NT2/D1 (cell line): ENCODE results near the gene SECTM1.

Experiments
- SUZ12 ChIP-seq: IDR thresholded peaks from 2 replicates; pipeline ENCODE4 v1.6.1; 2011; ENCODE audit not compliant: insufficient read length, insufficient read depth; ENCODE audit errors: extremely low read depth
- YY1 ChIP-seq: IDR thresholded peaks from 2 replicates; pipeline ENCODE4 v1.6.1; 2011; ENCODE audit not compliant: insufficient read length, insufficient read depth
- ZNF274 ChIP-seq: IDR thresholded peaks from 2 replicates; pipeline ENCODE4 v1.6.1; 2011; ENCODE audit warnings: mild to moderate bottlenecking, low read depth, low read length

- no peak for TF ChIP-seq ZNF274
- TF ChIP-seq YY1: no peak
- TF ChIP-seq SUZ12: no peak
Measured at GRCh38 chr17:82277851-82278250, 55.7 kb downstream of the SECTM1 start.
